ENCODE data around the gene WWTR1.

Gene WWTR1

DNA sequence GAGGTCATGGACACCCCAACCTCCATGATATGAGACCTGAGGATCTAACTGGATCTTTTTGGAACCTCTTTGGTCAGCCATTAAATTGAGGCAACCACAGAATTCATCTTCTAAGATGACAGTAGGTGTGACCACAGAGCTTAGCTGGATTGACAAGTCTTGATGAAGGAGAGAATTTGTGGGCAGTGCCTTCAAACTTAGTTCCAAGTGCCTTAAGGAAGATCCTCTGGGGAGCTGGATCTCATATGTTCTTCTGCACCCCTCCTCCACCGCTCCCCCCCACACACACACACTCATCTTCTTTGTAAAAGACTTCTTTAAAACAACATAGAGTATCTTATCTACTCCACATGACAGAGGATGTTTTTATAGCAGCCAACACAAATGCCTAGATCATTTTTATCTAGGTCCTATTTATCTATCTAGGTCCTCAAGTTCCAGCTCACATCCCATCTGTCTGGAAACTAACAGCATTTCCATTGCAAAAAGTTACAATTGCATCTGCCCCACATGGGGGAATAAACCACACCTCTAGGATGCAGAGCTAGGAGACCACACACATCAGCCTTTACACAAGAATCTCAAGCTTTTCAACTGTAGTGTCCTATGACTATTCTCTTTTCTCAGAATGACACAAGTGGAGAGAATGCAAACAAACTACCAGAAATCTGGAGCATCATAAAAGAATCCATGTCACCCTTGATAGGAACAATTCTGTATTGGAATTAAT, 37.4 kb downstream of the WWTR1 start:
- DNase-seq: no peak

- no peak for DNase-seq
Observed at GRCh38 chr3:149619136-149619535, 38.7 kb downstream of the WWTR1 start.

DNA sequence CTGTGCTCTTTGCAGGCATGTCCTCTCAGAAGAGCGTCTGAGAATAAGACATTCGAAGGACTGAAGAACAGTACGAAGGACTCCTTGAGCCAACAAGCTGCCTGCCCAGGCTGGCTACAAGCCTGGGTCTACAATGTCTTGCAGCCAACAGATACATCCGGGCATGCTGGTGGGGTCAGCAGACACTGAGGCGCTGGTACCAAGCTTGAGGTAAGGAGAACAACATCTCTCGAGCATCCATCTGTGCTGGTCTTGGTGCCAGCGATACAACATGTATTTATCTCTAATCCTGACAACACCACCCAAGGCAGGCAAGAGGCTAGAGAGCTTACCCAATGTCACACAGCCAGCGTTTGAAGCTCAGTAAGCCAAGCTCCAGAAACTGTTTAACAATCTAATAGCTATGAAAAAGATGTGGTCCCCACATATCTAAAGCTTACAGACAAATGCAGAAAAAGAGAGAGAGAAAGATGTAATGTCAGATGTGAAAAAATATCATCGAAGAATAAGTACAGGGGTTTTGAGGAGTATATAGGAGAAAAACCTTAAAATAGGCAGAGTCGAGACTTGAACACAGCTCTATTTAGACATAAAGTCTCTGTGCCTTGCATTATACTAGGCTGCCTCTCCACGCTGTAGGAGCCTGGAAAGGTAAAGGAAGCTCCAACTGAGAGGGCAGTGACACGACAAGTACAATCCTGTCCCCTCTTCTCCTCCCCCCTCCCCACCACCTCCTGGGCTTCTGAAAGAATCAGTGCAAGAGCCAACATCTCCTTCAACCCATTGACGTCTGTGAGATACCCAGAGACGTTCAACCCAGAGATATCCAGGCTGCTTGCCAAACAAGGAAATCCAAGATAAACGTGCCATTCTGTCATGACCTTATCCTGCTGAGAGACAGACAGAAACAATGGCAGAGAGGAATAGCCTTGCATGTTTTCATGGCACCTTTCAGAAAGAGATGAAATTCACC, 39.4 kb downstream of the WWTR1 start:
- DNase-seq: no peak

- no peak for DNase-seq
Observed at GRCh38 chr3:149615731-149616221, 42.0 kb downstream of the WWTR1 start.

GRCh38 chr3:149613988-149614387, 43.8 kb downstream of the WWTR1 start:
- DNase-seq: no peak

- DNase-seq: no peak
Observed at GRCh38 chr3:149612456-149612855, 45.4 kb downstream of the WWTR1 start.

DNA sequence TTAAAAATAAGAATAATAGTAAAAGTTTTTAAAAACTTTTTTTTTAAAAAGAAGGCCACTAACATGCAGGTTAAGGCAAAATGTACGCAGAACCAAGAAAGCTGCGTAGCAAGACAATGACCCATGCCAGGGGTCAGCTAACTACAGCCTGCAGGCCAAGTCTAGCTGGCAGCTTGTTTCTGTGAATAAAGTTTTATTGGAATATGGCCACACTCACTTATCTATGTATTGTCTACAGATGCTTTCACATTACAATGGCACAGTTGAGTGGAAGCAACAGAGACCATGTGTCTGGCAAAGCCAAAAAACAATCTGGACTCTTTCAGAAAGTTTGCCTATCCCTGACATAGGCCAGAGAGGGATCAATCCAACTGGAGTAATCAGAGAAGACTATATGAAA, 46.7 kb downstream of the WWTR1 start:
- no peak for DNase-seq

- DNase-seq: no peak
Observed at GRCh38 chr3:149610351-149611105, 47.3 kb downstream of the WWTR1 start.

GRCh38 chr3:149609595-149609994, 48.2 kb downstream of the WWTR1 start:
- DNase-seq: no peak

- DNase-seq: no peak
Observed at GRCh38 chr3:149608987-149609386, 48.8 kb downstream of the WWTR1 start.

DNA sequence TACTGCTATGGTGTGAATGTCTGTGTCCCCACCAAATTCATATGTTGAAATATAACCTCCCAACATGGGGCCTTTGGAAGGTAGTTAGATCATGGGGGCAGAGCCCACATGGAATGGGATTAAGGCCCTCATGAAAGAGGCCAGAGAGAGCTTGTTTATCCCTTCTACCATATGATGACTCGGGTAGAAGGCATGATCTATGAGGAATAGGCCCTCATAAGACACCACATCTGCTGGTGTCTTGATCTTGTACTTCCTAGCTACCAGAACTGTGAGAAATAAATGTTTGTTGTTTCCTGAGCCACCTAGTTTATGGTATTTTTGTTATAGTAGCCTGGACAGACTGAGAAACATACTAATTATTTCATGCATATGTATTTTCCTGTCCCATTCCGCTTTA, 51.9 kb downstream of the WWTR1 start:
- no peak for DNase-seq

DNA sequence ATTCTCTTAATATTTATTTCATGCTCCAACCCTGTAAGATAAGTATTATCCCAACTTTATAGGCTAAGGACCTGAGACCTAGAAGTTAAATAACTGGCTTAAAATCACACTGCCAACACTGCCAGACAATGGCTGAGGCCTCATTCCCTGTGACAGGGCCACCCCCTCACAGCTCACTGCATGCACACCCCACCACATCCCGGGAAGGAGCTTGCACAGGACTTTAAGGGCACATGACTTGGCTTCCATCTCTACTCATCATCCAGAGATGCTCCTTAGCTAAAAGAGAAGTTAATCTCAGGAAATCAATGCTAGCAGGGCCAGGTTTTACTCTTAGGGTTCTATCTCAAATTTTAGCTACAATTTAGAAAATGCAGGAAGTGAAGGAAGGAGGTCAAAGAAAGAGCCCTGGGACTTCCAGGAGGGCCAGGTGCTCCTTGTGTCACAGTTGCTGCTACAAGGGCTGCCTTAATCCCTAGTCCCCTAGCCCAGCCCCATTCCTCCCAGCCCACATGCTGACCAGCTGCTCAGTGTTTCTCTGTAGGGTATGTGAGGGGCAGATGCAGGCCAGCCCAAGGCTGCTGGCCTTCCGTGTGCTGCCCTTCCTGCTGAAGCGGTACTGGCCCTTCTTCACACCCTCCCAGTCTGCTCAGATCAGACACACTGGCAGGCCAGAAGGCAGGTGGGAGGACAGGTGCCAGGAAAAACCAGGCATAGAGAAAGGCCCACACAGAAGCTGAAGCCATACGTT, 53.5 kb downstream of the WWTR1 start:
- no peak for DNase-seq

DNA sequence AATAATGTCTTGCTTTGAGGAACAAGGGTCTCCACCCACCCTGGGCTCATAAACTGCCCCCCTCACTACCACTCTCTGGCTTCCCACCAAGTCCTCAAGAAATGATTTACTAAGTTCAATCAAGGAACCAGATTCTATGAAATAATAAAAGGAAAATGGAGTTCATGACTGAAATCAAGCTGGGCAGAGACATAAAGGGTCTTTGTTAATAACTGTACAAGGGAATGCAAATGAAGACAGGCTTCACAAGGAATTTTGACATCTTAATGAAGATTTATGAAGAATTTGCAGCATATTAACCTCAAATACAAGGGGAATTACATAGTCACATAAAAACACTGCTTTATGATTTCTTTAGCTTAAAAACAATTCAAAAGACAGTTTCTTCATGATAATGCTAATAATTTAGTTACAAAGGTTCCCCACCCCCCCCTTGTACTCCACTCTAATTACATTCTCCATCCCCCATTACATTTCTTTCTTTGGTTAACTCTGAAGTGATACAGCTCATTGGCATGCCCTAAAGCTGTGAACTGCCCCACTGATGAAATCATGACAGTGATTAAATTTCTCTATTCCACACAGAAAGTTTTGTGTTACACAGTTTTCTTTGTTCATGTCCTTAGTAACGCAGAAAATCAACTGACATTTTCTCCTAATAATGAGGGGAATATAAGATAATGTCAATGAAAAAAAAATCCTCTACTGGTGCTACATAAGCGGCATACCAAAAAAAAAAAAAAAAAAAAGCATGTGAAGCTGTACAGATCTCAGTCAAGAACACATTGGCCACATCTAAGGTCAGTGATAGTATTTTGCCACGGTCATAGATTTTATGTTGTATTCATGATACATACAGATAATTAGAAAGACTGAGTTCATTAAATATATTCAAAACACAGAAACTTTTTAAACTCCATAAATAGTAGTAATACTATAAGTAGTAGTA, 54.4 kb downstream of the WWTR1 start:
- DNase-seq: no peak

DNA sequence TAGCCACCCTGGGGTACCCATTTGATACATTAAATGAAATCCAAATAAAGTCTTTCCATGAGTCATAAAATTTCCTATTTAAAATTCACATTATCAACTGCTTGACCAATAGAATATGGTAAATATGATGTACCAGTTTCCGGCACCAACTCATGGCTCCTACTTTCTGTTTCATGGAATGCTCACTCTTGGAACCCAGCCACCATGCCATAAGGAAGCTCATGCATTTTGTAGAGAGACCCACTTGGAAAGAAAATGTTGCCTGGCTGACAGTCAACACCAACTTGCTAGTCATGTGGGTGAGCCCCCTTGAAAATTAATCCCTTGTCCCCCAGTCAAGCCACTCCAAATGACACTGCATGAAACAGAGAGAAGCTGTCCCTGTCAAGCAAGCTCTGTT, 57.2 kb downstream of the WWTR1 start:
- DNase-seq: no peak

- DNase-seq: no peak
Observed at GRCh38 chr3:149599236-149599635, 58.6 kb downstream of the WWTR1 start.

GRCh38 chr3:149596134-149596770, 61.6 kb downstream of the WWTR1 start:
- no peak for DNase-seq

DNA sequence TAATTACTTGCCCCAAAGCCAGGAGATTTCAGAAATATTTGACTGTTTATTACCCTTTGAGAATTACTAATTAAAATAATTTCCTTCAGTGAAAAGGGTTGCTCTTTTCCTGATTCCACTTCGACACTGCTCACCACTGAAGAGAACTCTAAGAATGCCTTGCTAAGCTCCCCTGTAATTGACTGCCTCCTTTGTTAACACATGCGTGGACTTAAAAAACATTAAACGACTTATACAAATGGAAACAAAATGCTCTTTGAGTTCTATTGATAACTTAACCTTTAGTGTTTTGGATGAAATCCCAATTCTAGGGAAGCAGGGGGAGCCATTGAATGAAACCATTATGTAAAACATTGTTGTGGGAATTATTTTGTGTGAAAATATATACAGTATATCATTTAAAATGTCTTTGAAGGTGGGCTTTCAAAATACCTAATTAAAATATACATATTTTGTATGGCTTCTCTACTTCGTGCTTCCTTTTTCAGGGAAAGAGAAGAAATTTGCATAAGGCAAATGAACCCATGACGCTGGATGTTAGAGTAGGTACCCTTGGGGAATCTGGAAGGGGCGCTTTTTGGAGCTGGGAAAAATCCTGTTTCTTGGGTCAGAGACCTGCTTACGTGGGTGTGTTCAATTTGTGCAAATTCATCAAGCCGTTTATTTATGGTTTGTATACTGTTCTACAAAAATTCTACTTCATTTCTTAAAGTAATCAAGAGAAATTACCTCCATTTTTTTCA, 64.2 kb downstream of the WWTR1 start:
- no peak for DNase-seq

DNA sequence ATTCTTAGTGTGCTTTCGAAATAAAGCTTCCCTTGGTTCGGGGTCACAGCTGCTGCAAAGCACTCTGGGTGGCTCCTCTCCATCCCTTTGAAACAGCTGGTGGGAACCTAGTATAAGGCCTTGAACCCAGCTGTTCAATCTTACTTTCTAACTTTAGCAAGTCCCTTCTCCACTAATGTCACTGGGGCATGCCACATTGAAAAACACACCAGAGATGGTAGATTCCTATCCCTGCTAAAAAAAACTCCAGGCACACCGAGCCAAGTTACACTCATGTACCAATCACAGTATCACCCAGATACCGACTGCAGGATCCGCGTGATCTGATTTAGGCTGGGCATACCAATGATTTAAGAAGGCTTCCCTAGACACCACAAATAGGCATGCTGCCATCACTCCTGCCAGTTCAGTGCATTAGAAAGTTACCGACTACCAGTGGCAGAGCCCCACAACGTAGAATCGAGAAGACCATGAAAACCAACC, 65.0 kb downstream of the WWTR1 start:
- DNase-seq: no peak

DNA sequence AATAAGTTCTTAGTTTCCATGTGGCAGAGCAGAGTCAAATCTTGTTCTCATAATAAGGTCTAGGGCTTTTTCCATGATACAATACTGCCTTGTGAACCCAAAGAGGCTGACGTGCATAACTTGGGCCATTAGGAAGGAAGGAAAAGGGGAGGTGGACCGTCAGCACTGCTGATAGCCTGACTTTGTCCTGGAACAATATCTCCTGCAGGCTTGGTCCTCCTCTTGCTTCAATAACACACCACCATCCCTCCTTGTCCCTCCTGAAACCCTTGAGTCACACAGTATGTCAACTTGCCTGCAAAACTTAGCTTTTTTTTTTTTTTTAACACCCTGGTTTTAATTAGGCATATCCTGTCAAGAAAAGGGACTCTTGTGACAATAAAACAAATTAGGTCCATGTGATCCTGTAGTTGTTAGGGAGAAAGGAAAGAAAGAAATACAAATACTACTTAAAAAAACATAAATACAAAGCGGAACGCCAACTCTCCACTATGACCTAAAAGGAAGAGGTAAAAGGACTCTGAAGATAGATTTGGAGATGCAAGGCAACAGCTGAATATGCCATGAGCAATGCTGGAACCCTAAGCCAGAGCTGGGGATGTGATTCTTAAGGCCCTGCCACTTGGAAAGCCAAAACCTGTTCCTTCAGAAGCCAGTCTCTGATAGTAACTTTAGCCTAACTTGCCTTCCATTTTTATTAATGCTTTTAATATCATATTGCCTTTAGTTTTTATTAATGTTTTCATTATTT, 67.0 kb downstream of the WWTR1 start:
- DNase-seq: no peak

All from activated CD4-positive, alpha-beta T cell treated with anti-CD3 and anti-CD28 coated beads, Interleukin-2, amount 50 U/mL, for 48 hours (primary cell).